Heart left ventricle (tissue), 16 donors: ENCODE measurements around the gene CECR2. TPM values are rescaled to one million over a fixed set of nuclear protein-coding genes. Genes with fewer than 3 reads are reported as not detected.

Experiments used
- ATAC-seq, 4 donors: fragments of 200-7000 bp; cut with Tn5 transposase; one replicate each; pipeline ENCODE4 v1.9.1; 2020 to 2022; ENCODE audit warnings: moderate library complexity in 4 of 4, mild to moderate bottlenecking in 3 of 4, moderate number of reproducible peaks in 1 of 4
- DNase-seq, 5 donors: peaks; one replicate each; pipeline ENCODE4 v3.0.0-alpha.2; 2020
- H3K27ac ChIP-seq, 12 donors: fragments of 200-600 bp; sonication (generic) in 4 of 12; one replicate each; pipeline versions ENCODE4 v1.5.0 to v1.8.0; 2016 to 2022; ENCODE audit warnings: mild to moderate bottlenecking in 2 of 12
- H3K27me3 ChIP-seq, 9 donors: fragments of 200-600 bp; sonication (generic) in 2 of 9; one replicate each; pipeline versions ENCODE4 v1.5.1 to v1.8.0; 2016 to 2022; ENCODE audit warnings: mild to moderate bottlenecking in 3 of 9
- H3K36me3 ChIP-seq, 9 donors: fragments of 200-600 bp; sonication (generic) in 2 of 9; one replicate each; pipeline versions ENCODE4 v1.5.0 to v1.8.0; 2018 to 2022; ENCODE audit warnings: mild to moderate bottlenecking in 2 of 9
- H3K4me1 ChIP-seq, 12 donors: fragments of 200-600 bp; sonication (generic) in 4 of 12; one replicate each; pipeline versions ENCODE4 v1.5.0 to v1.8.0; 2016 to 2022; ENCODE audit warnings: mild to moderate bottlenecking in 3 of 12
- H3K4me3 ChIP-seq, 12 donors: fragments of 200-600 bp; sonication (generic) in 4 of 12; one replicate each; pipeline versions ENCODE4 v1.5.0 to v1.8.0; 2017 to 2022; ENCODE audit warnings: mild to moderate bottlenecking in 9 of 12, moderate library complexity in 4 of 12
- H3K9me3 ChIP-seq, 12 donors: fragments of 200-600 bp; sonication (generic) in 4 of 12; one replicate each; pipeline versions ENCODE4 v1.5.0 to v1.8.0; 2016 to 2022; ENCODE audit warnings: mild to moderate bottlenecking in 1 of 12
- CTCF ChIP-seq, 12 donors: fragments of 200-600 bp; sonication (generic) in 4 of 12; IDR thresholded peaks; one replicate each; pipeline versions ENCODE4 v1.5.0 to v1.8.0; 2018 to 2022; ENCODE audit warnings: antibody characterized with exemption in 12 of 12, mild to moderate bottlenecking in 5 of 12
- POLR2A ChIP-seq, 2 donors: fragments of 450-650 bp; IDR thresholded peaks; one replicate each; pipeline ENCODE4 v1.6.1; 2017; ENCODE audit warnings: antibody characterized with exemption in 2 of 2, mild to moderate bottlenecking in 2 of 2, moderate library complexity in 2 of 2
- WGBS, 4 donors: extraction: QIAGEN DNeasy Blood & Tissue Kit in 2 of 4; methylation state at CpG; one replicate each; pipeline versions ENCODE4 v1.1.5 to v1.1.7; 2013 to 2018; 5-methylcytosine and 5-hydroxymethylcytosine counted together
- intact Hi-C, 10 donors: fragments of 100-400 bp; cut with DNase I; formaldehyde crosslinking; loops; one replicate each; pipeline versions ENCODE4 v1.11.1 to v1.14.2; 2022
- polyA plus RNA-seq, 2 donors: library from polyadenylated mRNA; stranded (reverse); fragments of 200-250 nt; gene quantifications; one replicate each; pipeline ENCODE4 v1.2.3, GENCODE V29; 2013
- total RNA-seq, 9 donors: library from RNA; depleted of rRNA in 2 of 9; stranded (reverse); fragments of >200 nt in 2 of 9; fragmentation: NEBNext Ultra II Directional in 3 of 9; extraction: Animal tissue kit (Norgen Biotek cat#: 25700) in 3 of 9; gene quantifications; one replicate each; pipeline versions ENCODE4 v1.1.0 to v1.2.4, GENCODE V29; 2016 to 2023
- donor health status: ischemic (EF 13 %, LVEDD 7.1; RV severe dilation, severe dysfunction).
- donor health status: healthy with polysubstance abuse.
- donor health status: DM: no; HTN: yes; CAD: no.
- donor health status: DM: no; HTN: no; CAD: no.
- donor health status: ischemic (EF 25% LVEDD 6.9; RV normal size, moderate dysfunction).
- donor health status: ischemic (EF 25% LVEDD 5.7; RV mildly dilated, moderate dysfunction).
- donor health status: healthy.
- donor health status: DM: yes; HTN: yes; CAD: no.
- donor health status: ischemic (EF 35%, LVEDD 5.7; RV mildly dilated, moderate dysfunction).
- donor health status: nonischemic (EF 11% LVEDD 7.7; RV severe dilation, severe dysfunction).
- donor health status: DM: yes; HTN: yes; CAD: no.
- donor health status: PGD.
- donor health status: ischemic (EF 29% LVEDD 5.4; RV normal size, mild dysfunction).
- donor health status: nonischemic (EF 23%, LVEDD 6.1; RV moderate dilation, normal function).

Gene CECR2
- total and polyA plus RNA-seq, 11 donors = 3.8 to 11.6 (median 6.8) TPM

- no peak overlapping the region for H3K27ac ChIP-seq
- DNase-seq = no peak
- TF ChIP-seq CTCF (IDR thresholded peaks at IDR 0.05) (no peak), POLR2A (IDR thresholded peaks at IDR 0.05) (no peak)
- H3K36me3 ChIP-seq = no peaks in the 10 kb centered on the region
- no peak for ATAC-seq
- H3K4me1 ChIP-seq = peaks cover 0 to 26% (median 6%) of the 10 kb centered on the region in 12 donors
- H3K4me3 ChIP-seq = no peak overlapping the region
- intact Hi-C loops = loop anchor here in 6 of 10 donors (5.0 to 10.0 kb wide), 4 partner anchors 94 to 114 kb away; partner anchors contain the start of gene CECR2 (in 2 of the 6)
- WGBS, 4 donors = 81 to 97% (median 91%) methylated on average over 2 of the region's 2 CpGs
- no peaks in the 10 kb centered on the region for H3K27me3 ChIP-seq
- no peaks in the 10 kb centered on the region for H3K9me3 ChIP-seq
Measured at GRCh38 chr22:17479135-17479534, 109.9 kb downstream of the CECR2 start.

- H3K27ac ChIP-seq = no peak overlapping the region
- 85 to 90% (median 89%) methylated on average over 5 of the region's 5 CpGs for WGBS, 4 donors
- intact Hi-C loops = no loop called here
Measured at GRCh38 chr22:17481424-17481823, 112.2 kb downstream of the CECR2 start.

GRCh38 chr22:17483688-17484372, 114.6 kb downstream of the CECR2 start:
- intact Hi-C loops = no loop called here
- DNase-seq (peak in 1 of 5 donors; percentile 43), ATAC-seq (peak; percentile 84 to 95 (median 89))
- Histone ChIP-seq H3K4me1 (peaks cover 0 to 21% (median 4%) of the 10 kb centered on the region in 12 donors), H3K36me3 (no peaks in the 10 kb centered on the region), H3K9me3 (no peaks in the 10 kb centered on the region), H3K27ac (peak overlapping the region in 10 of 12 donors; percentile 24 to 73 (median 55)), H3K27me3 (no peaks in the 10 kb centered on the region), H3K4me3 (no peak overlapping the region)
- TF ChIP-seq POLR2A (IDR thresholded peaks at IDR 0.05) = no peak
- no peak for TF ChIP-seq CTCF (IDR thresholded peaks at IDR 0.05)
- 41 to 53% (median 47%) methylated on average over 2 of the region's 2 CpGs for WGBS, 4 donors

More at GRCh38 chr22:17481424-17481823, 112.2 kb downstream of the CECR2 start:
- no peak for TF ChIP-seq POLR2A (IDR thresholded peaks at IDR 0.05)
- TF ChIP-seq CTCF (IDR thresholded peaks at IDR 0.05) = no peak
- DNase-seq = no peak
- H3K27me3 ChIP-seq = no peaks in the 10 kb centered on the region
- no peak overlapping the region for H3K4me3 ChIP-seq
- H3K9me3 ChIP-seq = no peaks in the 10 kb centered on the region
- no peaks in the 10 kb centered on the region for H3K36me3 ChIP-seq
- peaks cover 0 to 35% (median 9%) of the 10 kb centered on the region in 12 donors for H3K4me1 ChIP-seq
- no peak for ATAC-seq

GRCh38 chr22:17484608-17485007, 115.3 kb downstream of the CECR2 start:
- H3K4me1 ChIP-seq = peaks cover 0 to 21% (median 4%) of the 10 kb centered on the region in 12 donors
- no peaks in the 10 kb centered on the region for H3K36me3 ChIP-seq
- H3K9me3 ChIP-seq = no peaks in the 10 kb centered on the region
- H3K27ac ChIP-seq = peak overlapping the region in 10 of 12 donors; percentile 3 to 73 (median 55)
- WGBS, 4 donors = 70 to 81% (median 72%) methylated on average over 12 of the region's 12 CpGs
- H3K4me3 ChIP-seq = no peak overlapping the region
- ATAC-seq (peak in 3 of 4 donors; percentile 38 to 47 (median 40)), DNase-seq (no peak)
- H3K27me3 ChIP-seq = no peaks in the 10 kb centered on the region
- intact Hi-C loops = no loop called here
- TF ChIP-seq POLR2A (IDR thresholded peaks at IDR 0.05) = no peak
- no peak for TF ChIP-seq CTCF (IDR thresholded peaks at IDR 0.05)
